ENCODE measurements around the gene LNX2. TPM values are rescaled to one million over a fixed set of nuclear protein-coding genes. Genes with fewer than 3 reads are reported as not detected.

The LNX2 gene
- total and polyA plus RNA-seq, 7 donors: 2.3 to 10.0 (median 6.2) TPM

GRCh38 chr13:27534108-27534980 is 86.0 kb downstream of the LNX2 start:
- TF ChIP-seq, protein P1, sequence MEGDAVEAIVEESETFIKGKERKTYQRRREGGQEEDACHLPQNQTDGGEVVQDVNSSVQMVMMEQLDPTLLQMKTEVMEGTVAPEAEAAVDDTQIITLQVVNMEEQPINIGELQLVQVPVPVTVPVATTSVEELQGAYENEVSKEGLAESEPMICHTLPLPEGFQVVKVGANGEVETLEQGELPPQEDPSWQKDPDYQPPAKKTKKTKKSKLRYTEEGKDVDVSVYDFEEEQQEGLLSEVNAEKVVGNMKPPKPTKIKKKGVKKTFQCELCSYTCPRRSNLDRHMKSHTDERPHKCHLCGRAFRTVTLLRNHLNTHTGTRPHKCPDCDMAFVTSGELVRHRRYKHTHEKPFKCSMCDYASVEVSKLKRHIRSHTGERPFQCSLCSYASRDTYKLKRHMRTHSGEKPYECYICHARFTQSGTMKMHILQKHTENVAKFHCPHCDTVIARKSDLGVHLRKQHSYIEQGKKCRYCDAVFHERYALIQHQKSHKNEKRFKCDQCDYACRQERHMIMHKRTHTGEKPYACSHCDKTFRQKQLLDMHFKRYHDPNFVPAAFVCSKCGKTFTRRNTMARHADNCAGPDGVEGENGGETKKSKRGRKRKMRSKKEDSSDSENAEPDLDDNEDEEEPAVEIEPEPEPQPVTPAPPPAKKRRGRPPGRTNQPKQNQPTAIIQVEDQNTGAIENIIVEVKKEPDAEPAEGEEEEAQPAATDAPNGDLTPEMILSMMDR (IDR thresholded peaks at IDR 0.05): no peak
- Histone ChIP-seq H3K9me3 (no peaks in the 10 kb centered on the region), H3K4me1 (peaks cover 2% of the 10 kb centered on the region), H3K4me3 (no peak overlapping the region), H3K27ac (no peak overlapping the region), H3K27me3 (ENCODE audit: insufficient read depth in 3 of 3, low read length in 2 of 3) (no peaks in the 10 kb centered on the region), H3K36me3 (ENCODE audit: insufficient read depth in 1 of 2, low read depth in 1 of 2) (no peaks in the 10 kb centered on the region)
- no peak for ATAC-seq
- WGBS, 3 donors: 80 to 87% (median 81%) methylated on average over 10 of the region's 10 CpGs
- intact Hi-C loops (cut with DNase I): loop anchor here (5.0 to 10.0 kb wide), 5 partner anchors 160 to 450 kb away; partner anchors contain the start of gene URAD (in 1 of the 2)
- DNase-seq: no peak

DNA sequence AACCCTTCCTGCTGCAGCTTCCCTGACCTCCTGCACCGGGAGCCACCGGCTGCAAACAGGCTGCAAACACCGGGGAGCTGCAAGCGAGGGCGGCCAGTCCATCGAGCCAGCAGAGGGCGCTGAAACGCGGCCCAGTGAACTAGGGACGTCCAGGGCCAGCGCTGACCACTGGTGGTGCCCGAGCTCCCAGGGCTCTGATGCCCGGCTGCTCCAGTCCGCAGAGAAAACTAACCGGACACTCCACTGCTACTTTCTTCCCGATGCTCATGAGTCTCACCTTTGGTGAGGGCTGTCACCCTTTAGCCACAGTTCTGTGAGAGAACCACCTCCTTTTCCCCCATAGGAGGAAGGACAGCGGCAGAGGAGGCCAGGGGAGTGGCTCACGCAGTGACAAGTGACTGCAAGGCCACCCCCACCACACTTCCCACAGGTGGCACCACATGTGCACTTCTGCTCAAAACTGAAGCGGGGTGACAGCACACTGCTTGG is 87.1 kb downstream of the LNX2 start:
- DNase-seq (peak; percentile 84 to 90), ATAC-seq (peak; percentile 90 to 99 (median 98))
- Histone ChIP-seq H3K4me3 (no peak overlapping the region), H3K27ac (no peak overlapping the region), H3K4me1 (peaks cover 2% of the 10 kb centered on the region), H3K27me3 (ENCODE audit: insufficient read depth in 3 of 3, low read length in 2 of 3) (no peaks in the 10 kb centered on the region), H3K36me3 (ENCODE audit: insufficient read depth in 1 of 2, low read depth in 1 of 2) (no peaks in the 10 kb centered on the region), H3K9me3 (peaks cover 2% of the 10 kb centered on the region)
- intact Hi-C loops (cut with DNase I): loop anchor here (2.0 to 10.0 kb wide), 6 partner anchors 158 to 452 kb away; partner anchors contain the start of gene URAD (in 1 of the 2)
- TF ChIP-seq, protein P1 (IDR thresholded peaks at IDR 0.05): peak; percentile 90
- 9 to 15% (median 11%) methylated on average over 16 to 19 of the region's 19 CpGs for WGBS, 3 donors

DNA sequence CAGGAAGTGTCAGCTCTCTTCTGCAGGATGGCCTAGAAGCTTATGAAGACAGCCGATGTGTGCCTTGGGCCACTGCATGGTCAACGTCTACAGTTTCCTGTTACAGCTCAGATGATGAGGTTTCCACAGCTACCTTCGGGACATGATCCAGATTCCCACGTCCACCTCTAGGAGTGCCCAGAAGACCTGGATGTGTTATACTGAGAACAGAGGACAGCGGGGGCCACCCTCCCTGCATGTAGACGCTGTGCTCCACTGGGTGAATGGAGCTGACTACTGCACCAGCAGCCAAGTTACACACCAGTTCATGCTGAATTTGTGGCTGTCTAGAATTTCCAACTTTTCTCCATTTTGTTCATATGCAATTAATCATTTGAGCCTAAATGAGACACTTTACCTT is 91.4 kb downstream of the LNX2 start:
- ATAC-seq (no peak), DNase-seq (no peak)
- TF ChIP-seq, protein P1 (IDR thresholded peaks at IDR 0.05): no peak
- Histone ChIP-seq H3K27me3 (ENCODE audit: insufficient read depth in 3 of 3, low read length in 2 of 3) (peaks cover 0 to 12% (median 0%) of the 10 kb centered on the region in 3 donors), H3K9me3 (peaks cover 5% of the 10 kb centered on the region), H3K4me3 (no peak overlapping the region), H3K27ac (no peak overlapping the region), H3K4me1 (peaks cover 2% of the 10 kb centered on the region), H3K36me3 (ENCODE audit: insufficient read depth in 1 of 2, low read depth in 1 of 2) (no peaks in the 10 kb centered on the region)
- intact Hi-C loops (cut with DNase I): no loop called here
- 81 to 84% (median 83%) methylated on average over 6 of the region's 6 CpGs for WGBS, 3 donors

GRCh38 chr13:27526516-27526915 is 93.8 kb downstream of the LNX2 start:
- DNase-seq (no peak), ATAC-seq (no peak)
- WGBS, 3 donors: 46 to 62% (median 54%) methylated on average over 3 of the region's 3 CpGs
- TF ChIP-seq, protein P1 (IDR thresholded peaks at IDR 0.05): no peak
- H3K4me1 ChIP-seq: no peaks in the 10 kb centered on the region
- intact Hi-C loops (cut with DNase I): no loop called here
- no peaks in the 10 kb centered on the region for H3K36me3 ChIP-seq (ENCODE audit: insufficient read depth in 1 of 2, low read depth in 1 of 2)
- peaks cover 5% of the 10 kb centered on the region for H3K9me3 ChIP-seq
- no peak overlapping the region for H3K27ac ChIP-seq
- peaks cover 0 to 12% (median 0%) of the 10 kb centered on the region in 3 donors for H3K27me3 ChIP-seq (ENCODE audit: insufficient read depth in 3 of 3, low read length in 2 of 3)
- H3K4me3 ChIP-seq: no peak overlapping the region
